H9 (cell line): ENCODE data around the gene SH3TC1. TPM values are rescaled to one million over a fixed set of nuclear protein-coding genes. Genes with fewer than 3 reads are reported as not detected.

Source experiments
- DNase-seq: peaks from one replicate; pipeline ENCODE4 v3.0.0-alpha.2; 2017
- H2AFZ ChIP-seq: one replicate; pipeline ENCODE4 v1.6.1; 2013; ENCODE audit warnings: mild to moderate bottlenecking, low read length, control low read depth, moderate library complexity
- H2AK5ac ChIP-seq: 2 replicates; pipeline ENCODE4 v1.6.1; 2013; ENCODE audit warnings: low read length, control low read depth, mixed read lengths; ENCODE audit not compliant: insufficient read length
- H2BK120ac ChIP-seq: one replicate; pipeline ENCODE4 v1.6.1; 2013; ENCODE audit warnings: low read depth, mild to moderate bottlenecking, low read length, control low read depth, inconsistent platforms; ENCODE audit not compliant: poor library complexity, severe bottlenecking
- H2BK12ac ChIP-seq: 2 replicates; pipeline ENCODE4 v1.6.1; 2013; ENCODE audit warnings: low read length, control low read depth, mixed read lengths, low read depth; ENCODE audit not compliant: insufficient read length
- H2BK15ac ChIP-seq: 2 replicates; pipeline ENCODE4 v1.6.1; 2013; ENCODE audit warnings: low read depth, low read length, control low read depth
- H2BK20ac ChIP-seq: one replicate; pipeline ENCODE4 v1.6.1; 2013; ENCODE audit warnings: low read depth, mild to moderate bottlenecking, low read length, control low read depth, inconsistent platforms; ENCODE audit not compliant: poor library complexity, severe bottlenecking
- H2BK5ac ChIP-seq: 2 replicates; pipeline ENCODE4 v1.6.1; 2013; ENCODE audit warnings: low read length, control low read depth, mixed read lengths; ENCODE audit not compliant: insufficient read length
- H3K14ac ChIP-seq: 2 replicates; pipeline ENCODE4 v1.6.1; 2013; ENCODE audit warnings: low read length, control low read depth; ENCODE audit not compliant: insufficient read depth
- H3K18ac ChIP-seq: 2 replicates; pipeline ENCODE4 v1.6.1; 2013; ENCODE audit warnings: low read depth, mild to moderate bottlenecking, mixed read lengths, low read length, control low read depth; ENCODE audit not compliant: insufficient read length
- H3K23ac ChIP-seq: 2 replicates; pipeline ENCODE4 v1.6.1; 2013; ENCODE audit warnings: low read length, control low read depth, mixed read lengths, low read depth; ENCODE audit not compliant: insufficient read length
- H3K23me2 ChIP-seq: 2 replicates; pipeline ENCODE4 v1.6.1; 2013; ENCODE audit warnings: low read depth, mild to moderate bottlenecking, mixed read lengths, low read length, control low read depth; ENCODE audit not compliant: insufficient read length, poor library complexity, severe bottlenecking
- H3K27ac ChIP-seq: 2 replicates; pipeline ENCODE4 v1.5.1; 2013; ENCODE audit warnings: low read length, control low read depth, mixed read lengths, low read depth; ENCODE audit not compliant: insufficient read length
- H3K27me3 ChIP-seq: 2 replicates; pipeline ENCODE4 v1.6.1; 2013; ENCODE audit warnings: low read length, control low read depth, inconsistent platforms; ENCODE audit not compliant: insufficient read depth
- H3K4ac ChIP-seq: 2 replicates; pipeline ENCODE4 v1.6.1; 2013; ENCODE audit warnings: low read depth, mild to moderate bottlenecking, control low read depth, inconsistent platforms, low read length, moderate library complexity
- H3K4me1 ChIP-seq: 2 replicates; pipeline ENCODE4 v1.6.1; 2013; ENCODE audit warnings: low read length, control low read depth, inconsistent platforms; ENCODE audit not compliant: insufficient read depth
- H3K4me2 ChIP-seq: 2 replicates; pipeline ENCODE4 v1.6.1; 2013; ENCODE audit warnings: low read length, control low read depth, mixed read lengths; ENCODE audit not compliant: insufficient read length, insufficient read depth
- H3K56ac ChIP-seq: 2 replicates; pipeline ENCODE4 v1.6.1; 2013; ENCODE audit warnings: low read depth, mild to moderate bottlenecking, mixed read lengths, low read length, control low read depth; ENCODE audit not compliant: insufficient read length
- H3K79me1 ChIP-seq: 2 replicates; pipeline ENCODE4 v1.6.1; 2013; ENCODE audit warnings: low read depth, mild to moderate bottlenecking, moderate library complexity, low read length, control low read depth, inconsistent platforms; ENCODE audit not compliant: insufficient read depth, poor library complexity, severe bottlenecking
- H3K79me2 ChIP-seq: 2 replicates; pipeline ENCODE4 v1.6.1; 2013; ENCODE audit warnings: low read length, control low read depth, inconsistent platforms; ENCODE audit not compliant: insufficient read depth
- H3K9ac ChIP-seq: 2 replicates; pipeline ENCODE4 v1.6.1; 2013; ENCODE audit warnings: low read length, control low read depth, mixed read lengths; ENCODE audit not compliant: insufficient read length; ENCODE audit errors: extremely low read depth
- H3K9me3 ChIP-seq: one replicate; pipeline ENCODE4 v1.6.1; 2013; ENCODE audit warnings: low read depth, low read length, inconsistent platforms; ENCODE audit not compliant: control insufficient read depth
- H3T11ph ChIP-seq: one replicate; pipeline ENCODE4 v1.6.1; 2013; ENCODE audit warnings: mild to moderate bottlenecking, low read length, control low read depth, inconsistent platforms
- H4K20me1 ChIP-seq: one replicate; pipeline ENCODE4 v1.6.1; 2013; ENCODE audit not compliant: control insufficient read depth, insufficient read length, insufficient read depth
- H4K5ac ChIP-seq: 2 replicates; pipeline ENCODE4 v1.6.1; 2013; ENCODE audit warnings: low read depth, mild to moderate bottlenecking, mixed read lengths, low read length, control low read depth; ENCODE audit not compliant: insufficient read length
- H4K8ac ChIP-seq: replicated peaks from 2 replicates; pipeline ENCODE4 v1.6.1; 2013; ENCODE audit warnings: low read length, control low read depth, mixed read lengths, low read depth; ENCODE audit not compliant: insufficient read length
- H4K91ac ChIP-seq: 2 replicates; pipeline ENCODE4 v1.6.1; 2013; ENCODE audit warnings: low read depth, mild to moderate bottlenecking, moderate library complexity, mixed read lengths, low read length, control low read depth; ENCODE audit not compliant: insufficient read length
- H3K27ac Mint-ChIP-seq, 3 experiments: 2 replicates in 2 of 3; 3 replicates in 1 of 3; pipeline ENCODE4 v1.8.0; 2020 to 2021; ENCODE audit warnings: mixed read lengths in 3 of 3, mild to moderate bottlenecking in 1 of 3, moderate library complexity in 1 of 3
- H3K27me3 Mint-ChIP-seq: 2 replicates; pipeline ENCODE4 v1.8.0; 2021; ENCODE audit warnings: low read depth, mild to moderate bottlenecking, moderate library complexity, mixed read lengths
- H3K36me3 Mint-ChIP-seq, 3 experiments: 2 replicates in 2 of 3; 3 replicates in 1 of 3; pipeline ENCODE4 v1.8.0; 2020 to 2021; ENCODE audit warnings: low read depth in 3 of 3, mixed read lengths in 3 of 3; ENCODE audit not compliant: insufficient read depth in 1 of 3
- H3K4me1 Mint-ChIP-seq, 2 experiments: 2 replicates each; pipeline ENCODE4 v1.8.0; 2020; ENCODE audit warnings: mixed read lengths in 2 of 2
- H3K4me3 Mint-ChIP-seq, 2 experiments: 2 replicates in 1 of 2; 3 replicates in 1 of 2; pipeline ENCODE4 v1.8.0; 2020 to 2021; ENCODE audit warnings: mild to moderate bottlenecking in 2 of 2, mixed read lengths in 2 of 2, moderate library complexity in 1 of 2
- H3K9me3 Mint-ChIP-seq, 2 experiments: 2 replicates in 1 of 2; 3 replicates in 1 of 2; pipeline ENCODE4 v1.8.0; 2020; ENCODE audit warnings: mild to moderate bottlenecking in 2 of 2, mixed read lengths in 2 of 2, moderate library complexity in 1 of 2
- WGBS: extraction: QIAGEN DNeasy Blood & Tissue Kit; methylation state at CpG from one replicate; pipeline ENCODE4 v1.1.7; 2013; ENCODE audit warnings: missing lambda C conversion rate, low lambda C conversion rate, mixed read lengths; ENCODE audit not compliant: insufficient read length; ENCODE audit errors: extremely low coverage; 5-methylcytosine and 5-hydroxymethylcytosine counted together
- total RNA-seq: library from RNA; stranded (reverse); gene quantifications from 2 replicates; pipeline ENCODE4 v1.2.1, GENCODE V29; 2021
- TF ChIP-seq, protein P1 (sequence below): fragments of 200-600 bp; sonication (generic); conservative IDR thresholded peaks from 3 replicates; pipeline ENCODE4 v1.8.0; 2021; ENCODE audit warnings: antibody characterized with exemption, mild to moderate bottlenecking

The SH3TC1 gene
- total RNA-seq, 1 experiment from 2014 or later, result 0.74 TPM

DNA sequence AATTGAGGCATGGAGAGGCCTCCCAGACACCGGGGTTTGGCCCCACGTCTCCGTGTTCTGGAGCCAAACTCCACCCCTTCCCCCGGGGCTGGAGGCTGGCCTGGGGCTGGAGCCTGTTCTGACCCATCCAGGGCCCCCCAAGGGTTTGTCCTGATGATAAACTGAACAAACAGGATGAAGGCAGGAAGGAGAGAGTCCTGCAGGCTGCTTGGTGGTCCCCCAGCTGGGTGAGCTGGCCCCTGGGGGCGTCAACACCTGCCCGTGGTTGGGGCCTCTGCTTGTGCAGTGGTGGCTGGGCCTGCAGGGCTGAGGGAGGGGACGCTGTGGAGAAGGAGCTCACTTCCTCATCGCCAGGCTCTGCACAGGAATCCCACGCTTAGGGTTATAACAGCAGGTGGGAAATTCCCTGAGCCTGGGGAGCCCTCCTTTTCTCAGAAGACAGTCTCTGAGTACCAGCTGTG is 2.3 kb downstream of the SH3TC1 start:
- Histone ChIP-seq H3K9me3 (no peaks in the 10 kb centered on the region), H4K5ac (no peak overlapping the region), H3T11ph (no peak overlapping the region), H2BK20ac (no peak overlapping the region), H3K27ac (no peak overlapping the region), H3K27me3 (no peaks in the 10 kb centered on the region), H3K4ac (no peak overlapping the region), H2AFZ (no peak overlapping the region), H3K18ac (no peak overlapping the region), H3K23me2 (no peaks in the 10 kb centered on the region), H2BK12ac (no peak overlapping the region), H3K79me1 (no peaks in the 10 kb centered on the region), H3K14ac (no peak overlapping the region; the same call in 1 of the 2 replicates), H4K20me1 (no peaks in the 10 kb centered on the region), H3K9ac (no peak overlapping the region), H2BK5ac (no peak overlapping the region), H3K56ac (no peak overlapping the region), H2AK5ac (no peak overlapping the region), H4K91ac (no peak overlapping the region), H3K4me1 (no peaks in the 10 kb centered on the region), H3K23ac (no peak overlapping the region), H4K8ac (no peak overlapping the region), H2BK15ac (no peak overlapping the region), H2BK120ac (no peak overlapping the region), H3K4me2 (no peak overlapping the region), H3K79me2 (no peaks in the 10 kb centered on the region)
- no peak for DNase-seq
- H3K27ac Mint-ChIP-seq, result no peak overlapping the region
- H3K9me3 Mint-ChIP-seq, result no peaks in the 10 kb centered on the region
- TF ChIP-seq, protein P1, sequence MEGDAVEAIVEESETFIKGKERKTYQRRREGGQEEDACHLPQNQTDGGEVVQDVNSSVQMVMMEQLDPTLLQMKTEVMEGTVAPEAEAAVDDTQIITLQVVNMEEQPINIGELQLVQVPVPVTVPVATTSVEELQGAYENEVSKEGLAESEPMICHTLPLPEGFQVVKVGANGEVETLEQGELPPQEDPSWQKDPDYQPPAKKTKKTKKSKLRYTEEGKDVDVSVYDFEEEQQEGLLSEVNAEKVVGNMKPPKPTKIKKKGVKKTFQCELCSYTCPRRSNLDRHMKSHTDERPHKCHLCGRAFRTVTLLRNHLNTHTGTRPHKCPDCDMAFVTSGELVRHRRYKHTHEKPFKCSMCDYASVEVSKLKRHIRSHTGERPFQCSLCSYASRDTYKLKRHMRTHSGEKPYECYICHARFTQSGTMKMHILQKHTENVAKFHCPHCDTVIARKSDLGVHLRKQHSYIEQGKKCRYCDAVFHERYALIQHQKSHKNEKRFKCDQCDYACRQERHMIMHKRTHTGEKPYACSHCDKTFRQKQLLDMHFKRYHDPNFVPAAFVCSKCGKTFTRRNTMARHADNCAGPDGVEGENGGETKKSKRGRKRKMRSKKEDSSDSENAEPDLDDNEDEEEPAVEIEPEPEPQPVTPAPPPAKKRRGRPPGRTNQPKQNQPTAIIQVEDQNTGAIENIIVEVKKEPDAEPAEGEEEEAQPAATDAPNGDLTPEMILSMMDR, result no peak
- H3K36me3 Mint-ChIP-seq, result no peaks in the 10 kb centered on the region
- no CpG with 5 or more reads among the region's 9 CpGs for WGBS
- peaks cover 1% of the 10 kb centered on the region for H3K27me3 Mint-ChIP-seq
- H3K4me1 Mint-ChIP-seq, result 0 out of 4 replicates have a peak, but pooled peaks cover 2% of the 10 kb centered on the region in 2 experiments
- no peak overlapping the region for H3K4me3 Mint-ChIP-seq
